Endometrial microvascular endothelial cells (primary cell): ENCODE measurements around the gene MEF2B. TPM values are rescaled to one million over a fixed set of nuclear protein-coding genes. Genes with fewer than 3 reads are reported as not detected.
"Not testable (repeated sequence)": the region's sequence is repeated elsewhere in the genome, so short reads cannot be mapped to it uniquely, and the experiment has no call there.

ENCODE experiments used
- in situ Hi-C: cut with HindIII; loops from 2 replicates; pipeline ENCODE4 v1.10.0; 2017; ENCODE audit warnings: low sequenced_read_pairs, low pct_unique_long_range_greater_than_20kb; ENCODE audit errors: inconsistent ontology term
- total RNA-seq: library from RNA; depleted of rRNA; stranded (reverse); fragments of >200 nt; gene quantifications from one replicate; pipeline ENCODE4 v1.2.3, GENCODE V29; 2015; ENCODE audit errors: inconsistent ontology term

Gene MEF2B
- total RNA-seq, 1 donor from 2014 or later = not detected

- in situ Hi-C loops = no loop called here
These were observed 31.9 kb upstream of the MEF2B start for GRCh38 chr19:19201697-19202630.

DNA sequence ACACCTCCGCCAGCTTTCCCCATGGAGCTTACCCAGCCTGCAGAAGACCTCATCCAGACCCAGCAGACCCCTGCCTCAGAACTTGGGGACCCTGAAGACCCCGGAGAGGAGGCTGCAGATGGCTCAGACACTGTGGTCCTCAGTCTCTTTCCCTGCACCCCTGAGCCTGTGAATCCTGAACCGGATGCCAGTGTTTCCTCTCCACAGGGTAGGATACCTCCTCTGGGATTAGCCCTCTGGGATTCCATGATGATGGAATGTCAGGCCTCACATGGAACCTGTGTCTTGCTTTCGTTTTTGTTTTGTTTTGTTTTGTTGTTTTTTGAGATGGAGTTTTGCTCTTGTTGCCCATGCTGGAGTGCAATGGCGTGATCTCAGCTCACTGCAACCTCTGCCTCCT, 23.9 kb upstream of the MEF2B start:
- in situ Hi-C loops = no loop called here

GRCh38 chr19:19192910-19193423, 22.9 kb upstream of the MEF2B start:
- in situ Hi-C loops = no loop called here

GRCh38 chr19:19192078-19192882, 22.2 kb upstream of the MEF2B start, which contains the start of the genes BORCS8 and RFXANK:
BORCS8 (minus strand) TSS chr19:19192152; CDS start chr19:19192117, 35 bp downstream.
RFXANK (plus strand) TSS chr19:19192258; CDS start chr19:19193947, 1,689 bp downstream.
- in situ Hi-C loops = no loop called here

DNA sequence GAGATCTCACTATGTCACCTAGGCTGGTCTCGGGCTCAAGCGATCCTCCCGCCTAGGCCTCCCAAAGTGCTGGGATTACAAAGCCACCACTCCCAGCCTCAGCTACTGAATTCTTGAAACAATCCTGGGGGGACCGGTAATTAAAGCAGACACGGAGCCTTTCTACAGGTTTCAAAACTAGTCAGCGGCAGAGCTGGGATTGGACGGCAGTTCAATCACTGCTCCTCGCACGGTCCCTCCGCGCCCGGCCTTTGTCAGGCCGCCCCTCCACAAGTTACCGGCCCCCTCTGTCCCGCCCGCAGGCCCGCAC, 21.7 kb upstream of the MEF2B start:
- in situ Hi-C loops = no loop called here

DNA sequence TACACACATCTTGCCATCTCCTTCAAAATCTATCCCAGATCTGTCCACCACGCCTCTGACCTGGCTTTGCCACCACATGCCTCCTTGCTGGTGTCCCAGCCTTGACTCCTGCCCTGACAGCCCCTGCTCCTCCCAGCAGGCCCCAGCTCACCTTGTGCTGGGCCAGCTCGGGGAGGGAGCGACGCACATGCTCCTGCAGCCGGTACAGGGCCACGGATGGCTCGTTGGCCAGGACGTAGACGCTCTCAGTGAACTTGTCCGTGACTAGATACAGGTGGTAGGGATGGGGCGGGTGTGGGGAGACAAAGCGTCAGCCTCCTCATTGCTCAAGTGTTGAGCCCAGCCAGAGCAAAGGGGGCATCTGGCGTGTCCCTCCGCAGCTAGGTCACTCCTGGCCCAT, 16.7 kb upstream of the MEF2B start:
- in situ Hi-C loops = no loop called here

DNA sequence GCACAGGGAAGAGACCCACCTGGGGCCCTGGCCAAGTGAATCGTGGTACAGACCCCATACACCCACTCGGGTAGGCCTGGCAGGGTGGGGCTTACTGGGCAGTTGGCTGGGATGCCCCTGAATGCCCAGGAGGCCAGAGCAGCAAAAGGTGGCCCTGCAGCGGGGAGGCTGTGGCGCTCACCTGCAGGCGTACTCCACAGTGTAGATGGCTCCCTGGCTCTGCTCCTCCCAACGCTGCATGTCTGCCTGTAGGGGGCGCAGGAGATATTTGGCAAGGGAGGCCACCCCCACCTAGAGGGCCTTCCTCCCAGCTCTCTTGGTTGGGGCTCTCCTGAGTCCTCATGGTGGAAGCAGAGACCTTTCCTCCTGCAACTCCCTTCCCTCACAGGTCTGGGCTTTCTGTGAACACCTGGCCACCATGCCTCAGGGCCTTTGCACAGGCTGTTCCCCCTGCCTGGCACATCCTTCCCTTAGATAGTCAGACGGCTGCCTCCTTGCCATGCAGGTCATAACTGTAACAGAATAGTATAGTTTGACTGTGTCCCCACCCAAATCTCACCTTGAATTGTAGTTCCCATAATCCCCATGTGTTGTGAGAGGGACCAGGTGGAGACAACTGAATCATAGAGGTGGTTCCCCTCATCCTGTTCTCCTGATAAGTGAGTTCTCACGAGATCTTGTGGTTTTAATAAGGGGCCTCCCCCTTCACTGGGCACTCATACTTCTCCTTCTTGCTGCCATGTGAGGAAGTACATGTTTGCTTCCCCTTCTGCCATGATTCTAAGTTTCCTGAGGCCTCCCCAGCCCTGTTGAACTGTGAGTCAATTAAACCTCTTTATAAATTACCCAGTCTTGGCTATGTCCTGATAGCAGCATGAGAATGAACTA, 16.0 kb upstream of the MEF2B start:
- in situ Hi-C loops = no loop called here

DNA sequence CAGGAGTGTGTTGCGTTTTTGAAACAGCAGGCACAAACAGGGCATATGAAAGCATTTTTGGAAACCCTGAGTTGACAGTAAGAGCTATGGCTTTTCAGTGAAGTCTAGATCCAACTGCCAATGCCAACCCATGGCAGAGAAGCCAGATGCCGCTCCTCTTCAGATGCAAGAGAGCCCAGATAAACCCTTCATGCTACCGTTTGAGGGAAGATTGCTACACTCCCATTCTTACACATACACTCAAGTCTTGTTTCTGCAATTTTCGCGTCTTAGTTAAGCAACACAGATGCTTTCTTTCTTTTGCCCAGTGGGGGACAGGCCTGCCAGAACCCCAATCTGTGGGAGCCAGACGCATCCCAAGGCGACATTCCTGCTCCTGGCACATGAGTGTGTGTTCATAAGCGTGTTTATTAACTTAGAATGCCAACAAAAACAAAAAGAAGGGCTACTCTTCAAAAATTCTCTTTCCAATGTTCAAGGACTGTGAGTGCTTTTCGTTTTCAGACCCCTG, 11.5 kb upstream of the MEF2B start:
- in situ Hi-C loops = no loop called here

- in situ Hi-C loops = no loop called here
These were observed 9.7 kb upstream of the MEF2B start for GRCh38 chr19:19179548-19180441.

DNA sequence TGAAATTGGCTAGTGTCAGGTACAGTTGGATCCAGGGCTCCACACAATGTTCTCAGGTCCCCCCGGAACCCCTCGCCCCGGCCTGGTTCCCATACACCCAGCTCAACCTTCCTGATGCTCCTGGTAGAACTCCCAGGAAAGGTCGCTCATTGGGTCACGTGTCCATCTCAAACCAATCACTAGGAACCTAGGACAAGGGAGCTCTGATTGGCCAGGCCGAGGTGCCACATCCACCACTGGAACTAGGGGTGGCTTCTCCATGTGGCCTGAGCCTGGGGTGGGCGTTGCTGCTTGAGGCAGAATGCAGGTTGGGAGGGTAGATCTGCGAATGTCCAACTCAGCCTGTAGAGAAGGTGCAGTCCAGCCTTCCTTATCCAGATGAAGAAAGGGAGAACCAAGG, 6.9 kb upstream of the MEF2B start:
- in situ Hi-C loops = no loop called here

DNA sequence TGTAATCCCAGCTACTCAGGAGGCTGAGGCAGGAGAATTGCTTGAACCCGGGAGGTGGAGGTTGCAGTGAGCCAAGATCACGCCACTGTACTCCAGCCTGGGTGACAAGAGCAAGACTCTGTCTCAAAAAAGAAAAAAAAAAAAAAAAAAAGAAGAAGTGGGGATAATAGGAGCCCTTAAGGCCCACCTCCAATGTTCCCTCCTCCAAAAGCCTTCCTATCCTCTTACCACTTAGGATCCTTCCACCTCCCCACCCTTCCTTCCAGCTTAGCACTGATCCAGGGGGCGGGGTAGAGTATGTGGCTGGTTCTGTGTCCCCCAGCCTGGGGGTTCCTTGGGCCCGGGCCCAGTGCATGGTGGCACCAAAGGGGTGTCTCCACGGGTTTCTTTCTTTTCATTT, 3.2 kb upstream of the MEF2B start:
- in situ Hi-C loops = not testable (repeated sequence)

DNA sequence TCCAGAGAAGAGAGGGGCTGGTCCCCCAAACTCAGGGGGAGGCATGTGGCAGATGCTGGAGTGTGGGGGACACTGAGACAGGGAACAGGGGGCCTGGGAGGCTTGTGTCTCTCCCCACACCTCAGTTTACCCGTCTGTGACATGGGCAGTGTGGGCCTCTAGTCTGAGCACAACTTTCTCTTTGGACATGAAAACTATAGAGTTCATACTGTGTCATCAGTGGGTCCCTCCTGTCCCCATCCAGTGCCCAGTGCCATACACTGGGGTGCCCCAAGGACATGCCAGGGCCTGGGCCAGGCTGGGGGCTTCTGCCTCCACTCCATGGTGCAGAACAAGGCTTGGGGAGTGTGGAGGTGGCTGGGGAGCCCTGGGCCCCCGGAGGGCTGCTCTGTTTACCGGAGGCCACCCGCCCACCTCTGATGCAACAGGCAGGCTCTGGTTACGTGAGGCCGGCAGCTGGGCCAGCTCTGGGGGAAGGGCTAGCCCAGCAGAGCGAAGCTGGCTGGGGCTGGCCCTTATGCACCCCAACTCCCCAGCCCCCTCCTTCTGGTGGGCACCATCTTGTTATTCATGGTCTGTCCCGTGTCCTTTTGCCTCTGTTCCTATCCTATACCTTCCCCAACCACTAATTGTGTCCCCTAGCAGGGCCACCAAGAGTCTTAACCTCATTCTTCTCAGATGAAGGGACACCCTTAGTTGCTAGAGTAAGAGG, 1.9 kb upstream of the MEF2B start:
- in situ Hi-C loops = no loop called here

- in situ Hi-C loops = no loop called here
These were observed 1.0 kb upstream of the MEF2B start for GRCh38 chr19:19170873-19171672.

- in situ Hi-C loops = no loop called here
These were observed 619 bp downstream of the MEF2B start for GRCh38 chr19:19169236-19170052.

- in situ Hi-C loops = no loop called here
These were observed 2.5 kb downstream of the MEF2B start for GRCh38 chr19:19167612-19168011.

DNA sequence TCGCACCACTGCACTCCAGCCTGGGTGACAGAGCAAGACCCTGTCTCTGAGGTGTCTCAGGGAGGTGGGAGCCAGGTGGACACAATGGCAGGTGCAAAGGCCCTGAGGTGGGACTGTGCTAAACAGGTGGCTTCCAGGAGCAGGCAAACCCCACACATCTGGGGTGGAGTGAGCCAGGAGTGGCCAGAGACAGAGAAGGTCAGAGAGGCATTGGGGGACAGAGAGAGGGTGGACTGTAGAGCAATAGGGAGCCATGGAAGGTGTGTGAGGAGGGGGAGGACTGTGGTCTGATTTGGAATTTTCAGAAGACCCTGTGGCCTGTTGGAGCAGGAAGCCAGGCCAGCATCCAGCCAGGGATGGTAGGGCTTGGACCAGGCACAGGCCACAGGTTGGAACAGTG, 4.7 kb downstream of the MEF2B start:
- in situ Hi-C loops = no loop called here
